ENCODE measurements around the gene LRRC38.

The LRRC38 gene

DNA sequence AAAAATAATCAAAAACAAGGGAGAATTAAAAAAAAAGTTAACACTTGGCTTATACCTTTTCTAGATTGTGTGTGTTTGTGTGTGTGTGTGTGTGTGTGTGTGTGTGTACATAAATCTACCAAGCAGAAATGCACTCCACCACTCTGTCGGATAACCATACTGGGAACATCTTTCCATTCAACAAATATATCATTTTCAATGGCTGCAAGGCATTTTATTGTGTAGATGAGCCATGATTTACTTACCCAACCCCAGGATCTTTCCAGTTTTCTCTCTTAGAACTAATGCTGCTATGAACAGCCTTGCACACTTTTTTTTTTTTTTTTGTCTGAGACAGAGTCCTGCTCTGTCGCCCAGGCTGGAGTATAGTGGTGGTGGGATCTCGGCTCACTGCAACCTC lies 25.8 kb downstream of the LRRC38 start:
- ChIA-PET CTCF (no interaction called here), POLR2A (no interaction called here)
- DNase-seq (ENCODE audit: low read depth, low spot score), result no peak
- no peak overlapping the region for H3K4me3 ChIP-seq (ENCODE audit: low read depth, low read length)
- TF ChIP-seq, protein P1, sequence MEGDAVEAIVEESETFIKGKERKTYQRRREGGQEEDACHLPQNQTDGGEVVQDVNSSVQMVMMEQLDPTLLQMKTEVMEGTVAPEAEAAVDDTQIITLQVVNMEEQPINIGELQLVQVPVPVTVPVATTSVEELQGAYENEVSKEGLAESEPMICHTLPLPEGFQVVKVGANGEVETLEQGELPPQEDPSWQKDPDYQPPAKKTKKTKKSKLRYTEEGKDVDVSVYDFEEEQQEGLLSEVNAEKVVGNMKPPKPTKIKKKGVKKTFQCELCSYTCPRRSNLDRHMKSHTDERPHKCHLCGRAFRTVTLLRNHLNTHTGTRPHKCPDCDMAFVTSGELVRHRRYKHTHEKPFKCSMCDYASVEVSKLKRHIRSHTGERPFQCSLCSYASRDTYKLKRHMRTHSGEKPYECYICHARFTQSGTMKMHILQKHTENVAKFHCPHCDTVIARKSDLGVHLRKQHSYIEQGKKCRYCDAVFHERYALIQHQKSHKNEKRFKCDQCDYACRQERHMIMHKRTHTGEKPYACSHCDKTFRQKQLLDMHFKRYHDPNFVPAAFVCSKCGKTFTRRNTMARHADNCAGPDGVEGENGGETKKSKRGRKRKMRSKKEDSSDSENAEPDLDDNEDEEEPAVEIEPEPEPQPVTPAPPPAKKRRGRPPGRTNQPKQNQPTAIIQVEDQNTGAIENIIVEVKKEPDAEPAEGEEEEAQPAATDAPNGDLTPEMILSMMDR (IDR thresholded peaks at IDR 0.05; ENCODE audit: insufficient read depth, low read length, missing control alignments), result no peak

DNA sequence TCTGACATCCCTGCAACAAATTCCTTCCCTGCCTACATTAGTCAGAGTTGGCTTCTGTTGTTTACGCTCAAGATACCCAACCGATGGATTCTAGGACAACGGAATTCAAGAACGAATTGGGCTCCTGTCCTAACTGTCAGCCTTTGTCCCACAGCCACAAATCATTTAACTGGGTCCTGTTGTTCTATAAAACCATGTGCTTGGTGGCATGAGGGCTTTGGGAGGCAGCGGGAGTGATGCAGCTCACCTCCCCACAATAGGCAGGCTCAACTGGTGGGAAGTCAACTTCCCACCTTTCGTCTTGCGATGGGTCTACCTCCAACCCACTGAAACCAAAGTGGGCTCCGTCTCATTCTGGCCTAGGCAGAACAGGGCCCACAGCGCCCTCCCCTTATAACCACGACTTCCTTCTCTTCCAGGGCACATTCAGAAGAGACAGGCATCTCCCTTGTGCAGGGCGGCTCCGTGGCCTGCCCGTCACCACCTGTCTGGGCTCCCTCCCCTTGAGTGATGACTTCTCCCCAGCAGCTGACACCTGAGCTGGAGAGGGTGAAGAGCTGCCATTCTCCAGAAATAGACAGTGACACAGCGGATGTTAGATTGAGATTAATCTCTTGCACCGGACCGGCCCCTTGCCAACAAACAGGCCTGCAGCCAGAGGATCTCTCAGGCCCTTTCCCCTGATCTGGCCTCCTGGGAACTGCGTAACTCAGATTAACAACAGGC lies 26.5 kb downstream of the LRRC38 start:
- POLR2A ChIA-PET, result no interaction called here
- no peak for DNase-seq (ENCODE audit: low read depth, low spot score)
- CTCF ChIA-PET, result no interaction called here

DNA sequence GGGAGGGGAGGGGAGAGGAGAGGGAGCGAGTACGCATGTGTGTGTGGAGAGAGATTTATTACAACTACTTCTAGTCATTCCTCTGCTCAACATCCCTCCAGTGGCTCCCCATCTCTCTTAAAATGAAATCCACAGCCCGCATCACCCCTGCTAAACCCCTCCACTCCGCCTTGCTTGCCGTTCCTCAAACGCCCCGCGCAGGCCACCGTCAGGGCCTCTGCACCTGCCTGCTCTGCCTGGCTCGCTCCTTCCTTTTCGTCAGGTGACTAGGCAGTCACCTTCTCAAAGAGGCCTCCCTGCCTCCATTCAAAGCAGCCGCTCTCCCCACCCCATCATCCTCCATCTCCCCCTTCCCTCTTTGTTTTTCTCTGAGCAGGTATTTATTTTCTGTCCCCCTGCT lies 29.9 kb downstream of the LRRC38 start:
- ChIA-PET CTCF (no interaction called here), POLR2A (no interaction called here)
- no peak overlapping the region for H3K4me3 ChIP-seq (ENCODE audit: low read depth, low read length)
- TF ChIP-seq, protein P1 (IDR thresholded peaks at IDR 0.05; ENCODE audit: insufficient read depth, low read length, missing control alignments), result no peak
- no peak for DNase-seq (ENCODE audit: low read depth, low spot score)

More for the DNA sequence above, 26.5 kb downstream of the LRRC38 start:
- no peak overlapping the region for H3K4me3 ChIP-seq (ENCODE audit: low read depth, low read length)
- TF ChIP-seq, protein P1 (IDR thresholded peaks at IDR 0.05; ENCODE audit: insufficient read depth, low read length, missing control alignments), result no peak

GRCh38 chr1:13482600-13482999 lies 31.2 kb downstream of the LRRC38 start:
- no peak overlapping the region for H3K4me3 ChIP-seq (ENCODE audit: low read depth, low read length)
- TF ChIP-seq, protein P1 (IDR thresholded peaks at IDR 0.05; ENCODE audit: insufficient read depth, low read length, missing control alignments), result no peak
- ChIA-PET POLR2A (no interaction called here), CTCF (no interaction called here)
- no peak for DNase-seq (ENCODE audit: low read depth, low spot score)

DNA sequence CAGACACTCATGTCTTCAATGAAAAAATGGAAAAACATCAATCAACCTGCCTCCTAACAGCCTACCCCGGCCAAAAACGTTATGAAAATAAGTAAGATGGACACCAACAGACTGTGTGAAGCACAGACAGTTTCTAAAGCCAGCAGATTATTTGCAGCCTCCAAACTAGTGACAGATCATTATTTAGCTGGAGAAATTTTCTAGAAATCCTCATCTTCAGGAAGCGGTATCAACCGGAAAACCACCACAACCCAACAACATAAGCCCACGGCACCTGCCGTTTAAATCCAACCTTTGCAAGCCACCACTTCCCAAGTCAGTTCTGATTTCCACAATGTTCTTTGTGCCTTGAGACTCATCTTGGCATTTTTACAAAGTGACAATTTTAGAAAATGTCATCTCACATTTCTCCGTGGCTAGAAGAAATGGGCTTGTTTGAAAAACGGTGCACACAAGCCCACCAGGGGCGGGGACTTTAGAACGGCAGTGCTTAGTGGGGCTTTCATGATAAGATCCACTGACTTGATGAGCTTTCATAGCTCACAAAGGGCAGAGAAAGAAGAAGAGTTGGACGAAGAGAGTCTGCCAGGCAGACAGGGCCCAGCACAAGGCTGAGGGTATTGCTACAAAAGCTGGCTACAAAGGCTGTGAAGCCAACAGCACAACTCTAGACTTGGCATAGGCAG lies 34.5 kb downstream of the LRRC38 start:
- DNase-seq (ENCODE audit: low read depth, low spot score), result no peak
- ChIA-PET POLR2A (no interaction called here), CTCF (no interaction called here)
- TF ChIP-seq, protein P1 (IDR thresholded peaks at IDR 0.05; ENCODE audit: insufficient read depth, low read length, missing control alignments), result no peak
- no peak overlapping the region for H3K4me3 ChIP-seq (ENCODE audit: low read depth, low read length)

GRCh38 chr1:13478692-13479091 lies 35.1 kb downstream of the LRRC38 start:
- DNase-seq (ENCODE audit: low read depth, low spot score), result no peak
- TF ChIP-seq, protein P1 (IDR thresholded peaks at IDR 0.05; ENCODE audit: insufficient read depth, low read length, missing control alignments), result no peak
- POLR2A ChIA-PET, result no interaction called here
- CTCF ChIA-PET, result no interaction called here
- H3K4me3 ChIP-seq (ENCODE audit: low read depth, low read length), result no peak overlapping the region

Measured in AG04449 (cell line).